Measurements from ENCODE around the gene DELE1. TPM values are rescaled to one million over a fixed set of nuclear protein-coding genes. Genes with fewer than 3 reads are reported as not detected.

DELE1 gene
- total RNA-seq, 2 donors from 2014 or later: 70.9 to 93.6 TPM

- Mint-ChIP-seq H3K4me3 (peak overlapping the region; percentile 50), H3K4me1 (ENCODE audit: low read depth in 2 of 2) (peaks cover 40 to 41% of the 10 kb centered on the region in 2 donors)
Observed at GRCh38 chr5:141961466-141961865, 37.8 kb downstream of the DELE1 start.

DNA sequence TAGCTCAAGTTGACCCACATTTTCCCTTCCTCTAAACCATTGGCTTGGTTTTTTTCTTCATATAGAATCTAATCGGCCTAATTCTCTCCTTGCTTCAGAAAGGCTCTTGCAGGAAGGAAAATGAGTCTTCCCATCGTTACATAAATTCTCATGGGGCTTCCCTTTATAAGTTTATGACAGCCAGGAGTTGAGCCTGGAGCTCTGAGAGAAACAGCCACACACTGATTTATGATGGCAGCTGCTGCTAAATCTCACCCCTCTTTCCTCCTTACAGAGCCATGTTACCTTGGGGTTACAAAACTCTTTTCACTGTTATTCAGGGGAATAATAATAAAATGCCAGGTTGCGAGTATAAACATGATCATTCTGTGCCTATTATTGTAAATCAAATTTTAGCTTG lies 40.0 kb downstream of the DELE1 start:
- H3K36me3 Mint-ChIP-seq: no peaks in the 10 kb centered on the region
- H3K4me1 Mint-ChIP-seq (ENCODE audit: low read depth in 2 of 2): peaks cover 32 to 34% of the 10 kb centered on the region in 2 donors
- H3K4me3 Mint-ChIP-seq: no peak overlapping the region
- no peaks in the 10 kb centered on the region for H3K9me3 Mint-ChIP-seq
- no peak for DNase-seq (ENCODE audit: low spot score)
- no peaks in the 10 kb centered on the region for H3K27me3 Mint-ChIP-seq
- no peak for ATAC-seq
- H3K27ac Mint-ChIP-seq: no peak overlapping the region

More at GRCh38 chr5:141961466-141961865, 37.8 kb downstream of the DELE1 start:
- Mint-ChIP-seq H3K9me3 (no peaks in the 10 kb centered on the region), H3K36me3 (no peaks in the 10 kb centered on the region), H3K27me3 (no peaks in the 10 kb centered on the region), H3K27ac (peak overlapping the region; percentile 57 to 75)
- DNase-seq (ENCODE audit: low spot score) (no peak), ATAC-seq (no peak)

GRCh38 chr5:141965071-141965470 lies 41.4 kb downstream of the DELE1 start:
- DNase-seq (ENCODE audit: low spot score): no peak
- H3K36me3 Mint-ChIP-seq: no peaks in the 10 kb centered on the region
- H3K4me3 Mint-ChIP-seq: no peak overlapping the region
- H3K27ac Mint-ChIP-seq: no peak overlapping the region
- H3K27me3 Mint-ChIP-seq: no peaks in the 10 kb centered on the region
- ATAC-seq: no peak
- peaks cover 32 to 33% of the 10 kb centered on the region in 2 donors for H3K4me1 Mint-ChIP-seq (ENCODE audit: low read depth in 2 of 2)
- H3K9me3 Mint-ChIP-seq: no peaks in the 10 kb centered on the region

- Mint-ChIP-seq H3K36me3 (no peaks in the 10 kb centered on the region), H3K4me3 (no peak overlapping the region), H3K4me1 (ENCODE audit: low read depth in 2 of 2) (peaks cover 27% of the 10 kb centered on the region in 2 donors), H3K9me3 (no peaks in the 10 kb centered on the region), H3K27ac (peak overlapping the region in 1 of 2 donors; percentile 42), H3K27me3 (no peaks in the 10 kb centered on the region)
- DNase-seq (ENCODE audit: low spot score) (no peak), ATAC-seq (no peak)
Observed at GRCh38 chr5:141966275-141966962, 42.7 kb downstream of the DELE1 start.

- no peak for DNase-seq (ENCODE audit: low spot score)
- ATAC-seq: no peak
- no peaks in the 10 kb centered on the region for H3K36me3 Mint-ChIP-seq
- peaks cover 26 to 30% of the 10 kb centered on the region in 2 donors for H3K4me1 Mint-ChIP-seq (ENCODE audit: low read depth in 2 of 2)
- peak overlapping the region; percentile 42 to 97 for H3K27ac Mint-ChIP-seq
- no peaks in the 10 kb centered on the region for H3K9me3 Mint-ChIP-seq
- no peak overlapping the region for H3K4me3 Mint-ChIP-seq
- H3K27me3 Mint-ChIP-seq: no peaks in the 10 kb centered on the region
Observed at GRCh38 chr5:141966963-141967333, 43.3 kb downstream of the DELE1 start.

DNA sequence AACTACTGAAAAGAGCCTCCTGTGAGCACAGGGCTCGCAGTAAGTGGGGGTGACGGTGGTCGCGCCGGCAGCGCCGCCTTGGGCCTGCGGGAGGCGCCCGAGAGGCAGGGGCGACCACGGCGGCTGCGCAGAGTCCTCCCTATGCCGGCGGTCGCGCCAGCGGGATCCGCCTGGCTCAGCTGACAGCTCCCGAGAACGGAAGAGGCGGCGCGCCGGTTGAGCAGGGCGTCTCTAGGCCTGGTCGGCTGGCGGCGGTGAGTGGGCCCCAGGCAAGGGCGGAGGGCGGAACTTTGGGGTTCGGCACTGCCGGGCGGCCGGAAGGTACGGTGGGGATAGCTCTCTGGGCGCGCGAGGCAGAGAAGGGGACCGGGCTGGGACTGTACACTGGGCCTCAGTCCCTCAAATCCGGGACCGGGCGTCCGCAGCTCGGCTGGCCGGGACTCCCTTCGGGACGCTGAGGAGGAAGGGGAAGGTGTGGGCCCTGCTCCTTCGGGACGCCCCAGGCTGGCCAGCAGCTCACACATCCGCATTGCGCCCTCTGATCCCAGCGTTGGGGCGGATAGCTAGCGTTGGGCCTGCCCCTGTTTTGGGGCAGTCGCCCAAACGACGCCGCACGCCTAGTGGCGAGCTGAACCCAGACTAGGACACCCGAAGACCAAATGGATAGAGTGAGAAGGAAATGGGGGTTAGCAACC lies 45.4 kb downstream of the DELE1 start, which contains the start of gene RNF14:
TSS of gene RNF14 (plus strand) at position 192 of the 695 bp plus-strand sequence. CDS start 4,484 bp downstream, outside the sequence.
- peak; percentile 98 to 99 for ATAC-seq
- Mint-ChIP-seq H3K4me1 (ENCODE audit: low read depth in 2 of 2) (peaks cover 32 to 35% of the 10 kb centered on the region in 2 donors), H3K27me3 (no peaks in the 10 kb centered on the region), H3K27ac (peak within 1 kb of the TSS; percentile 97), H3K9me3 (no peaks in the 10 kb centered on the region), H3K36me3 (peaks cover 4% of the 10 kb centered on the region), H3K4me3 (peak within 1 kb of the TSS; percentile 97)
- DNase-seq (ENCODE audit: low spot score): peak; percentile 98

GRCh38 chr5:141969783-141970771 lies 46.4 kb downstream of the DELE1 start:
- peaks cover 34 to 45% of the 10 kb centered on the region in 2 donors for H3K4me1 Mint-ChIP-seq (ENCODE audit: low read depth in 2 of 2)
- H3K4me3 Mint-ChIP-seq: peak overlapping the region; percentile 97
- H3K27me3 Mint-ChIP-seq: no peaks in the 10 kb centered on the region
- ATAC-seq: no peak
- H3K9me3 Mint-ChIP-seq: no peaks in the 10 kb centered on the region
- no peak for DNase-seq (ENCODE audit: low spot score)
- H3K36me3 Mint-ChIP-seq: peaks cover 7% of the 10 kb centered on the region
- H3K27ac Mint-ChIP-seq: peak overlapping the region; percentile 97

GRCh38 chr5:141973871-141974595 lies 50.4 kb downstream of the DELE1 start:
- no peak overlapping the region for H3K4me3 Mint-ChIP-seq
- H3K36me3 Mint-ChIP-seq: peaks cover 10% of the 10 kb centered on the region
- no peaks in the 10 kb centered on the region for H3K27me3 Mint-ChIP-seq
- no peaks in the 10 kb centered on the region for H3K9me3 Mint-ChIP-seq
- H3K4me1 Mint-ChIP-seq (ENCODE audit: low read depth in 2 of 2): peaks cover 29 to 39% of the 10 kb centered on the region in 2 donors
- DNase-seq (ENCODE audit: low spot score) (no peak), ATAC-seq (no peak)
- no peak overlapping the region for H3K27ac Mint-ChIP-seq

- Mint-ChIP-seq H3K27me3 (no peaks in the 10 kb centered on the region), H3K4me1 (ENCODE audit: low read depth in 2 of 2) (peaks cover 14 to 23% of the 10 kb centered on the region in 2 donors), H3K36me3 (peaks cover 20% of the 10 kb centered on the region), H3K9me3 (no peaks in the 10 kb centered on the region), H3K4me3 (no peak overlapping the region), H3K27ac (no peak overlapping the region)
- no peak for DNase-seq (ENCODE audit: low spot score)
- ATAC-seq: no peak
Observed at GRCh38 chr5:141976176-141976575, 52.5 kb downstream of the DELE1 start.

DNA sequence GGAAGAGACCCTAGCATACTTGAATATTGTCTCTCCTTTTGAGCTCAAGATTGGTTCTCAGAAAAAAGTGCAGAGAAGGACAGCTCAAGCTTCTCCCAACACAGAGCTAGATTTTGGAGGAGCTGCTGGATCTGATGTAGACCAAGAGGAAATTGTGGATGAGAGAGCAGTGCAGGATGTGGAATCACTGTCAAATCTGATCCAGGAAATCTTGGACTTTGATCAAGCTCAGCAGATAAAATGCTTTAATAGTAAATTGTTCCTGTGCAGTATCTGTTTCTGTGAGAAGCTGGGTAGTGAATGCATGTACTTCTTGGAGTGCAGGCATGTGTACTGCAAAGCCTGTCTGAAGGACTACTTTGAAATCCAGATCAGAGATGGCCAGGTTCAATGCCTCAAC lies 54.7 kb downstream of the DELE1 start:
- no peak overlapping the region for H3K4me3 Mint-ChIP-seq
- no peak for ATAC-seq
- H3K36me3 Mint-ChIP-seq: peaks cover 20% of the 10 kb centered on the region
- no peak overlapping the region for H3K27ac Mint-ChIP-seq
- no peaks in the 10 kb centered on the region for H3K27me3 Mint-ChIP-seq
- no peaks in the 10 kb centered on the region for H3K9me3 Mint-ChIP-seq
- peaks cover 11 to 18% of the 10 kb centered on the region in 2 donors for H3K4me1 Mint-ChIP-seq (ENCODE audit: low read depth in 2 of 2)
- no peak for DNase-seq (ENCODE audit: low spot score)

GRCh38 chr5:141982626-141983025 lies 59.0 kb downstream of the DELE1 start:
- H3K27ac Mint-ChIP-seq: no peak overlapping the region
- no peak for ATAC-seq
- H3K27me3 Mint-ChIP-seq: no peaks in the 10 kb centered on the region
- H3K4me1 Mint-ChIP-seq (ENCODE audit: low read depth in 2 of 2): peaks cover 0 to 8% of the 10 kb centered on the region in 2 donors
- no peak overlapping the region for H3K4me3 Mint-ChIP-seq
- no peaks in the 10 kb centered on the region for H3K9me3 Mint-ChIP-seq
- no peak for DNase-seq (ENCODE audit: low spot score)
- peaks cover 25% of the 10 kb centered on the region for H3K36me3 Mint-ChIP-seq

DNA sequence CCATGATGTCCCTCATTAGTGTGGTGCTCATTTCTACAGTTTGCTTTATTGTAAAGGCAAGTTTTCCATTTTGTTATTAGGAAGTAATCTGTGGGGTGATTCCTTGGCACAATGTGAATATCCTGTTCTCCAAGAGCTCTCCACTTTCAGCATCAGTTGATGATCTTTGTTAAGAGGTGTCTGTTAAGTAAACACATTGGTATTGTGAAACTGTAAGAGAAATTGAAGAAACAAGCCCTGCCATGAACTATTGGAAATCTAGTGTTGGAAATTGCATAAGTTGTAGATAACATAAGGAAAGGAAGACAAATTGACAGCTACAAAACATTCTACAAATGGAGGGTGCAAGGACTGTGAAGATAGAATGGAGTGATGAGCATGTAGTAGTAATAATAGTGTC lies 62.4 kb downstream of the DELE1 start:
- ATAC-seq (no peak), DNase-seq (ENCODE audit: low spot score) (no peak)
- H3K9me3 Mint-ChIP-seq: no peaks in the 10 kb centered on the region
- peaks cover 17% of the 10 kb centered on the region for H3K36me3 Mint-ChIP-seq
- no peaks in the 10 kb centered on the region for H3K27me3 Mint-ChIP-seq
- H3K4me3 Mint-ChIP-seq: no peak overlapping the region
- H3K4me1 Mint-ChIP-seq (ENCODE audit: low read depth in 2 of 2): peaks cover 0 to 8% of the 10 kb centered on the region in 2 donors
- H3K27ac Mint-ChIP-seq: no peak overlapping the region

DNA sequence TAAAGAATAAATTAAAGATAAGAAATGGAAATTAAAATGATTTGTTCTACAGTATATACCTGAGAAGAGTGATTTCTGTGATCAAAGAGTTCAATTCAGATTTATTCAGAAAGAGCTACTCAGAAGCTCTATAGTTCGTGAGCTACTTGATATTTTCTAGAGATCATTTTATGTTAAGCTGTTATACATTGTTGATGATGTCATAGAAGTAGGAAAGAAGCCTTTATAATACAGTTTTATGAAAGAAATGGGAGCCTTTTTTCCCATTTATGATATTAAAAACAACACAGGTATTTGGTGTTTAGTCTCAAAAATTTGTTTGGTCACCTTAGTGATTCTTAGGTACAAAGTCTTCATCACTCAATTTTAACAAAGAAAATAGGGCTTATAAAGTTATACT lies 66.0 kb downstream of the DELE1 start:
- Mint-ChIP-seq H3K4me3 (no peak overlapping the region), H3K36me3 (peaks cover 30% of the 10 kb centered on the region), H3K27me3 (no peaks in the 10 kb centered on the region), H3K27ac (no peak overlapping the region), H3K4me1 (ENCODE audit: low read depth in 2 of 2) (peaks cover 0 to 8% of the 10 kb centered on the region in 2 donors), H3K9me3 (no peaks in the 10 kb centered on the region)
- DNase-seq (ENCODE audit: low spot score) (no peak), ATAC-seq (no peak)
